ENCODE measurements around the gene GLT8D2. TPM values are rescaled to one million over a fixed set of nuclear protein-coding genes. Genes with fewer than 3 reads are reported as not detected.

Gene GLT8D2, protein sequence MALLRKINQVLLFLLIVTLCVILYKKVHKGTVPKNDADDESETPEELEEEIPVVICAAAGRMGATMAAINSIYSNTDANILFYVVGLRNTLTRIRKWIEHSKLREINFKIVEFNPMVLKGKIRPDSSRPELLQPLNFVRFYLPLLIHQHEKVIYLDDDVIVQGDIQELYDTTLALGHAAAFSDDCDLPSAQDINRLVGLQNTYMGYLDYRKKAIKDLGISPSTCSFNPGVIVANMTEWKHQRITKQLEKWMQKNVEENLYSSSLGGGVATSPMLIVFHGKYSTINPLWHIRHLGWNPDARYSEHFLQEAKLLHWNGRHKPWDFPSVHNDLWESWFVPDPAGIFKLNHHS
- 40.1 and 47.6 TPM in 2 replicates for total RNA-seq (2014; rRNA removed; shearing (Covaris generic))

DNA sequence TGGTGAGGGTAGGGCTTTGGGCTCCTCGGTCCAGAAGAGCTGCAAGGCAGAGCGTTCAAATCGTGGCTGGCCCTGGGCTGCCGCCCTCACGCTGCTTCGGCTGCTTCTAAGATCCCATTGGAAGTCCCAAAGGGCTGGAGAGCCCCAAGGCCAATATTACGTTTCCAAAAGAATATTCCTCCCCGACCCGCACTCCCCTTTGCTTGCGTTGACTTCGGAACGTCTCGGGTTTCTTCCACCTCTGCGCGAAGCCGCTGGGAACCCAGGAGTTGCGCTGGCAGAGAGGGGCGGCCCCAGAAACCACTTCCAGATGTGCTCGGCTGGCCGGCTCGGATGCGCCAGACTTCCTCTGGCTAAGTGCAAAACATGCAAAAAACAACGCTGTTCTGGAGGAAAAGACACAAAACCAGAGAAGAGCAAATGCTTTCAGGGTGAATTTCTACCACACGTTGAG, at the start of gene GLT8D2:
Gene GLT8D2 (minus strand): TSS at position 285 of the 454 bp plus-strand sequence. CDS start 30,539 bp downstream, outside the sequence.
- Histone ChIP-seq H3K27me3 (replicated peaks) (no peaks in the 10 kb centered on the region), H3K9me3 (replicated peaks) (no peaks in the 10 kb centered on the region), H3K4me1 (replicated peaks) (peaks cover 26% of the 10 kb centered on the region), H3K27ac (peak within 1 kb of the TSS; percentile 50), H3K36me3 (no peaks in the 10 kb centered on the region), H3K4me3 (peak within 1 kb of the TSS; percentile 50)
- peak; percentile 70 to 72 for DNase-seq (ENCODE audit: low read depth in 1 of 2, low spot score in 2 of 2)

DNA sequence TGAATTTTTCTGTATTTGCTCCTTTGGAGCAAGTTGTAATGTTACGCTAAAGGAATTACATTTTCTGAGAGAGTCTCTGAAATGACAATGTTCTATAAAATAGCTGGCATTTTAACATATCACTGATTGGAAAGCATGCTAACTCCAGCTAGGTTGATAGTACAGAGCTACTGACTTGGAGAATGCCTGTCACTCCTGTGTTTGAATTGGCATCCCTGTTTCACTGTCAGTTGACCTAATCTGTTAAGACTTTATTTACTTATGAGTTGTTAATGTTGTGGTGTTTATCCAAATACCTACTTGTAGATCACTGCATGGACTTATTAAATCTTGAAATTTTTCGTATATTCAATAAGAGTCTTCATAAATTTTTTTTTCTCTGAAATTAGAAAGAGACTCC, 48.0 kb upstream of the GLT8D2 start:
- DNase-seq (ENCODE audit: low read depth in 1 of 2, low spot score in 2 of 2) = no peak
- no peak overlapping the region for H3K4me3 ChIP-seq
- H3K9me3 ChIP-seq (replicated peaks) = no peaks in the 10 kb centered on the region
- peaks cover 13% of the 10 kb centered on the region for H3K4me1 ChIP-seq (replicated peaks)
- no peak overlapping the region for H3K27ac ChIP-seq
- peaks cover 74% of the 10 kb centered on the region for H3K36me3 ChIP-seq
- H3K27me3 ChIP-seq (replicated peaks) = no peaks in the 10 kb centered on the region

DNA sequence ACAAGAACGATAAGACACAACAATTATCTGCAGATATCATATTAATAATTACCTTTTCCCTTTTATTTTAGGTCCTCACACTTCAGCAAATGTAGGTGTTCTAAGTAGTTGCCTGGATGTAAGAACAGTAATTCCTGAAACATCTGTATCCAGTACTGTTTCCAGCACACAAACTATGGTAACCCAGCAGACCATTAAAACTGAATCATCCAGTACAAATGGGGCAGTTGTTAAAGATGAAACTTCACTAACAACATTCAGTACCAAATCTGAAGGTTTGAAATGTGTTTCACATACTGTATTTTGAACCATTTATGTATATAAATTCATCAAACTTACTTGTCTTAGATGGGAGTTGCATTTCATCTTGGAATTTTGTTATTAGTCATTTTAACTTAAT, 45.3 kb upstream of the GLT8D2 start:
- H3K4me1 ChIP-seq (replicated peaks) = peaks cover 13% of the 10 kb centered on the region
- H3K27ac ChIP-seq = no peak overlapping the region
- no peaks in the 10 kb centered on the region for H3K9me3 ChIP-seq (replicated peaks)
- H3K36me3 ChIP-seq = peaks cover 74% of the 10 kb centered on the region
- no peaks in the 10 kb centered on the region for H3K27me3 ChIP-seq (replicated peaks)
- DNase-seq (ENCODE audit: low read depth in 1 of 2, low spot score in 2 of 2) = no peak
- H3K4me3 ChIP-seq = no peak overlapping the region

DNA sequence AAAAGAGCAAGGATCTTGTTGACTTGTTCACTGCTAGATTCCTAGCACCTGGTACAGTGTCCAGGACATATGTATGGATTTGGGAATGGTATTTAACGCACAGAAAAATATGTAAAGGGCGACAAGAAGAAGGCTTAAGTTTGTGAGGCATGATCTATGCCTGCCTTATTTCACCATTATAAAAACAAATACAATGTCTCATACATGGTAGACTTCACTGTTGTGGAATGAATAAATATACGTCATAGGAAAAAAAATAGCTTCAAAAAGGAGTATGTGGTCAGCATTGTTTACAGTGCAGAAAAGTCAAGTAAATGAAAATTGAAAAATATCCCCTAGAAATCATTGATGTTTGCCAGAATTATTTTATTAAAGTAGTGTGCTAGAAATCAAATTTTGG, 44.3 kb upstream of the GLT8D2 start:
- H3K27ac ChIP-seq = peak overlapping the region; percentile 54
- H3K27me3 ChIP-seq (replicated peaks) = no peaks in the 10 kb centered on the region
- DNase-seq (ENCODE audit: low read depth in 1 of 2, low spot score in 2 of 2) = peak in 1 of 2 experiments; percentile 54

DNA sequence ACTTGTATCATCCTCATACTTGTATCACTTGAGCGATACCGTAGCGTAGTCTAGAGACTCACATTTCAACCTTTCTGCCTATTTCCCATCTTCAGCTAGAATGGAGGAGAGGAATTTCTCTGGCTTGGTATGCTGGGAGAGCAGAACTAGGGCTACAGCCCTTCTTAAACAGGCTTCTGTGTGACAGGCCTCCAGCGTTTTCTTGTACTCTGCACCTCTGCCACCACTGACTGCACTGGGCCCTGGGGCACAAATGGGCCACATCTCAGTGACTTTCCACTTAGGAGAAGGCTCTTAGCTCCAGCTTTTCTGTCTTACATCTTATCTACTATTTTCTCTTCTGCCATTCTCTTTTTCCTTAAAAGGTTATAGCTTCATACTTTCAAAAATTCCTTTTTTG, 41.1 kb upstream of the GLT8D2 start:
- Histone ChIP-seq H3K36me3 (peaks cover 68% of the 10 kb centered on the region), H3K4me1 (replicated peaks) (peaks cover 13% of the 10 kb centered on the region), H3K9me3 (replicated peaks) (no peaks in the 10 kb centered on the region), H3K27me3 (replicated peaks) (no peaks in the 10 kb centered on the region), H3K27ac (no peak overlapping the region), H3K4me3 (no peak overlapping the region)
- no peak for DNase-seq (ENCODE audit: low read depth in 1 of 2, low spot score in 2 of 2)

More for the DNA sequence above, 44.3 kb upstream of the GLT8D2 start:
- Histone ChIP-seq H3K36me3 (peaks cover 76% of the 10 kb centered on the region), H3K4me1 (replicated peaks) (peaks cover 13% of the 10 kb centered on the region), H3K9me3 (replicated peaks) (no peaks in the 10 kb centered on the region), H3K4me3 (no peak overlapping the region)

DNA sequence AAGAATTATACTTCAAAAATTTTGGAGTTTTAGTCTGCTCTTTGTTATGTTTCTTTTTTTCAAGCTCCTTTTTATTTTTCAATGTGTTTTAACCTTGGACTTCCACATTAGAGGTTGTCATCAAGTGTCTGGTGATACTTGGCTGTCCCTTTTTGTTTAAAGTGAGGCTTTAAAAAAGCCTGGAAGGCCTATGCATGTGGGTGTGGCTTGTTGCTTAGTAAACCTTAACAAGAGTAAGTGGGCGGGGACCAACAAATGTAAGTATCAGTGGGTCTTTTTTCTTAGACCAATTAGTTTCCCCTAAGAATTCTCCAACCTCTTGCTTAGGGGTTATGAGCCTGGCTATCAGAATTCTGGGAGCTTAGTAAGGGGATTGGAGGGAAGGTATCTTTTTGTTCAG, 40.7 kb upstream of the GLT8D2 start:
- no peak for DNase-seq (ENCODE audit: low read depth in 1 of 2, low spot score in 2 of 2)
- Histone ChIP-seq H3K27me3 (replicated peaks) (no peaks in the 10 kb centered on the region), H3K9me3 (replicated peaks) (no peaks in the 10 kb centered on the region), H3K36me3 (peaks cover 68% of the 10 kb centered on the region), H3K4me1 (replicated peaks) (peaks cover 13% of the 10 kb centered on the region), H3K27ac (no peak overlapping the region), H3K4me3 (no peak overlapping the region)

DNA sequence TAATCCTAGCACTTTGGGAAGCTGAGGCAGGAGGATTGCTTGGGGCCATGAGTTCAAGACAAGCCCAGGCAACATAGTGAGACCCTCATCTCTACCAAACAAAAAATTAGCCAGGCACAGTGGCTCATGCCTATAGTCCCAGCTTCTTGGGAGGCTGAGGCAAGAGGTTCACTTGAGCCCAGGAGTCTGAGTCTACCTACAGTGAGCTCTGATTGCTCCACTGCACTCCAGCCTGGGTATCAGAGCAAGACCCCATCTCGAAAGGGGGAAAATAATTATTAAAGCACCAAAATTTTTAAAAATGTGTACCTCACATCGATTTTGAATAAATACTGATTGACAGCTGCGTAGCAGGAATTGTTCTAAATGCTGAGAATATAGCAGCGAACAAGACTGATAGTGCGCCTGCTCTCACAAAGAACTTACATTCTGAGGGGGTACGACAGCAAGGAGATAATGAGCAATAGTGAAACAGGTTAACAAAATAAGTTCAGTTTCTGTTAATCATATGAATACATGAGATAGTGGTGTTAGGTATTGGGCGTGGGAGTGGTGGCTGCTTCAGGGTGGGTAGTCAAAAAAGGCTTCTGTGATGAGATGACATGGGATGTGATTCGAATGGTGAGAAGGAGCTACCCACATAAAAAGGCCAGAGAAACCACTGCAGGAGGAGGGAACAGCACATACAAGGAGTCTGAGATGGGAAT, 33.9 kb upstream of the GLT8D2 start:
- DNase-seq (ENCODE audit: low read depth in 1 of 2, low spot score in 2 of 2) = no peak
- no peaks in the 10 kb centered on the region for H3K9me3 ChIP-seq (replicated peaks)
- H3K4me1 ChIP-seq (replicated peaks) = no peaks in the 10 kb centered on the region
- H3K4me3 ChIP-seq = no peak overlapping the region
- no peak overlapping the region for H3K27ac ChIP-seq
- H3K27me3 ChIP-seq (replicated peaks) = no peaks in the 10 kb centered on the region
- H3K36me3 ChIP-seq = peaks cover 64% of the 10 kb centered on the region

DNA sequence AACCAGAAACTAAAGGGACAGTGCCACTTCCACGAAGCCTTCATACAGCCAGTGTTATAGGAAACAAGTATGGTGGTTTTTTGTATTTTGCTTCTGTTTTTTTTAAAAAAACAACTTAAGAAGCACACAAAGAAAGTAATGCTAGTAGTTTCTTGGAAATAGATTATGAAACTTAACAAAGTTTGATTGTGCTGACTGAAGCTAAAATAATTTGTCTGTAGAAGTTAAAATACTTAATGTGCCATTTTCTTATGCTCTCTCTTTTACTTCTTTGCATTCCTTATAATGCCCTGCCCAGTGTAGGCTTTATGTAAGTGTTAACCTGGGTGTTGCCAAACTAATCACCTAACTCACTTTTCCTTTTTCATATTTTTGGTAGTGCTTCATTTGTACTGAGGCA, 30.8 kb upstream of the GLT8D2 start:
- no peaks in the 10 kb centered on the region for H3K4me1 ChIP-seq (replicated peaks)
- no peaks in the 10 kb centered on the region for H3K9me3 ChIP-seq (replicated peaks)
- no peaks in the 10 kb centered on the region for H3K27me3 ChIP-seq (replicated peaks)
- no peak overlapping the region for H3K27ac ChIP-seq
- H3K4me3 ChIP-seq = no peak overlapping the region
- DNase-seq (ENCODE audit: low read depth in 1 of 2, low spot score in 2 of 2) = no peak
- H3K36me3 ChIP-seq = peaks cover 63% of the 10 kb centered on the region

DNA sequence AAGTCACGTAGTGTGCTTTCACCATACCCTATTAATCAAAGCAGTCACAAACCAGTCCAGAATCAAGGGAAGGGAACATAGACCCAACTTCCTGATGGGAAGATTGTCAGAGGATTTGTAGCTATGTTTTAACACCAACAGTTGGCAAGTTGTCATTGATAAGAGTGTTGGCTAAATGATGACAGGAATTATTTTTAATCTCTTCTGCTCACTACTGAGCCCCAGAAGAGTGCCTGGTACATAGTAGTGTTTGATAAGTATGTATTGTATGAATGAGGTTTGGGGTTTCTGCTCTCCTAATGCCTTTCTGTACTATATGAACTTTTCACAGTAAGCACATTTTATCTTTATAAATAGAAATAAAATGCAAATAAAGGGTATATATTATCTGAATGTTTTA, 29.0 kb upstream of the GLT8D2 start:
- Histone ChIP-seq H3K9me3 (replicated peaks) (no peaks in the 10 kb centered on the region), H3K4me1 (replicated peaks) (no peaks in the 10 kb centered on the region), H3K36me3 (peaks cover 63% of the 10 kb centered on the region), H3K27ac (no peak overlapping the region), H3K27me3 (replicated peaks) (no peaks in the 10 kb centered on the region), H3K4me3 (no peak overlapping the region)
- DNase-seq (ENCODE audit: low read depth in 1 of 2, low spot score in 2 of 2) = no peak

DNA sequence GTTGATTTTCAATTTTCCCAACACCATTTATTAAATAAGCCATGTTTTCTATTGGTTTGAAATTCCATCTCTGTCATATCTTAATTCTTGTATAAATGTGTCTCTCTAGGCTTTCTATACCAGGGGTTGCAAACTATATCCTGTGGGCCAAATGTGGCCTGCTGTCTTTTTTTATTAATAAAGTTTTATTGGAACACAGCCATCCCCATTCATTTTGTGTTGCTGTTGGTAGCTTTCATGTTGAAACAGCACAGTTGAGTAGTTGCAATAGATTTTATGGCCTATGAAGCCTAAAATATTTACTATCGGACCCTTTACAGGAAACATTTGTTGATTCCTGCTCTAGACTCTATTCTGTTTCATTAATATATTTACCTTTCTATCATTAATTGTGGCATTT, 23.7 kb upstream of the GLT8D2 start:
- DNase-seq (ENCODE audit: low read depth in 1 of 2, low spot score in 2 of 2) = no peak

DNA sequence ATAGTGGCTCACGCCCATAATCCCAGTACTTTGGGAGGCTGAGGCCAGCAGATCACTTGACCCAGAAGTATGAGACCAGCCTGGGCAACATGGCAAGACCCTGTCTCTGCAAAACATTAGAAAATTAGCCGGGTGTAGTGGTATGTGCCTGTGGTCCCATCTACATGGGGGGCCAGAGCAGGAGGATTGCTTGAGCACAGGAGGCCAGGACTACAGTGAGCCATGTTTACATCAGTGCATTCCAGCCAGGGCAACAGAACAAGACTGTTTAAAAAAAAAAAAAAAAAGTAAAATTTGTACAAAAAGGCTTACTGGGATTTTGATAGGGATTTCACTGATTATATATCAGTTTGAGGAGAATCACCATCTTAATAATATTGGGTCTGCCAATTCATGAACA, 22.1 kb upstream of the GLT8D2 start:
- Histone ChIP-seq H3K4me3 (no peak overlapping the region), H3K4me1 (replicated peaks) (peaks cover 9% of the 10 kb centered on the region), H3K9me3 (replicated peaks) (no peaks in the 10 kb centered on the region), H3K27me3 (replicated peaks) (no peaks in the 10 kb centered on the region), H3K36me3 (peaks cover 63% of the 10 kb centered on the region), H3K27ac (no peak overlapping the region)
- peak; percentile 27 to 61 for DNase-seq (ENCODE audit: low read depth in 1 of 2, low spot score in 2 of 2)

More for the DNA sequence above, 23.7 kb upstream of the GLT8D2 start:
- Histone ChIP-seq H3K27ac (no peak overlapping the region), H3K36me3 (peaks cover 55% of the 10 kb centered on the region), H3K9me3 (replicated peaks) (no peaks in the 10 kb centered on the region), H3K4me1 (replicated peaks) (peaks cover 9% of the 10 kb centered on the region), H3K27me3 (replicated peaks) (no peaks in the 10 kb centered on the region), H3K4me3 (no peak overlapping the region)

DNA sequence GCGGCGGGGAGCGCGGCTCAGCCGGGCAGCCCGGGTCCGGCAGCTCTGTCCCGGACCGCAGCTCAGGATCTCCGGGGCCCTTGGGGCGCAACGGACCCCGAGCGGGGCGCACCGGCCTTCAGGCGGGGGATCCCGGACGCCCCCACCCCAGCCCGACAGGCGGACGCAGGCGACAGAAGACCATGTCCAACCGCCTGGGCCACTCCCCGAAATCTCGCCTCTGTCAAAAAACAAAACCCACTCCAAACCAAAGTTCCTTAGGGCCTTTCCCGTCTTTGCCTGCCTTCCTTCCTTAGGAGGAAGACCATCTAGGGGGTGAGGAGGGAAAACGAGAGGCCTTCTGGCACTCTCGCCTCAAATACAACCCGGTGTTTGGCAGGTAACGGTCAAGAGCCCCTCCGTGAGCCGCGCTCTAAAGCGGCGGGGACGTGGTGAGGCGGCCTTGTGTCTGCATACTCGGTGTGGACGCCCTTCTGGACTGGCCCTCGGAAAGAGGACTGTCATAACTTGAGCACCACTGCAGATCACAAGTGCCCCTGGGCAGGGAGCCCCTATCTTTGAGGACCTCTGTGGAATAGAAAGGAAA, 14.9 kb upstream of the GLT8D2 start:
- Histone ChIP-seq H3K36me3 (peaks cover 33% of the 10 kb centered on the region), H3K4me3 (peak overlapping the region; percentile 79), H3K27ac (peak overlapping the region; percentile 2), H3K27me3 (replicated peaks) (no peaks in the 10 kb centered on the region), H3K4me1 (replicated peaks) (peaks cover 14% of the 10 kb centered on the region), H3K9me3 (replicated peaks) (no peaks in the 10 kb centered on the region)
- DNase-seq (ENCODE audit: low read depth in 1 of 2, low spot score in 2 of 2) = peak in 1 of 2 experiments; percentile 36

DNA sequence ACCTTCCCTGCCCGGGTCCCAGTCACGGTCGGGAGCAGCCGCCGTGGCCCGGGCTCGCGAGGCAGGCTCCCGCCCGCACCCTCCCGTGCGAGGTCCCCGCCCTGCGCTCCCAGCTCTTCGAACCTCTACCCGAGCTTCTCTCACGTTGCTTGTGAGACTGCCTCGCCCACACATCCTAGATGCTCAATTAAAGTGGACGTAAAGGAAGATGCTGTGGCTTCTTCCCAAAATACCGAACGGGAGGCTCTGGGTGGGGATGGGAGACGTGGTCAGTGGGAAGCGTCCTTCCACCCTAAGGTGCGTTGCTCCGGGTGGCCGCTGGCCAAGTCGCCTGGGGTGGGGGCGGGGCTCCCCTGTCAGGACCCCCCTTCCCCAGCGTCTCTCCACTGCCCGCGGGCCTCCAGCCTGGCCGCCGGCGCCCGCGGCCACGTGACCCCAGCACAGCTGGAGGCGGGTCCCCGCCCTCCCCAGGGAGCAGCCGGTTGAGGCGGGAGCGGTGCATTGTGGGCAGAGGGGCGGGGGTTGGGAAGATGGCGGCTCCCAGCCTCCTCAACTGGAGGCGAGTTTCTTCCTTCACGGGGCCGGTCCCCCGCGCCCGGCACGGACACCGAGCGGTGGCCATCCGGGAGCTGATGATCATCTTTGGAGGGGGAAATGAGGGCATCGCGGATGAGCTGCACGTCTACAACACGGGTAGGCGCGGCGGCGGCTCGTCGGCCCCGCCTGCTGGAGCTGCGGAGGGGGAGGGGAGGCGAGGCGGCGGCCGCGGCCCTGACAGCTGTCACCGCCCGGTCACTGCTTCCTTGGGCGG, 14.2 kb upstream of the GLT8D2 start, which contains the start of gene HCFC2:
Gene HCFC2 (plus strand): TSS at position 501 of the 811 bp plus-strand sequence. CDS start 30 bp downstream, at position 531.
- H3K4me1 ChIP-seq (replicated peaks) = peaks cover 16% of the 10 kb centered on the region
- H3K36me3 ChIP-seq = peaks cover 29% of the 10 kb centered on the region
- no peaks in the 10 kb centered on the region for H3K27me3 ChIP-seq (replicated peaks)
- peak within 1 kb of the TSS; percentile 42 for H3K27ac ChIP-seq
- peak within 1 kb of the TSS; percentile 79 for H3K4me3 ChIP-seq
- no peaks in the 10 kb centered on the region for H3K9me3 ChIP-seq (replicated peaks)
- peak; percentile 94 to 96 for DNase-seq (ENCODE audit: low read depth in 1 of 2, low spot score in 2 of 2)

Measured in SJSA1 (cell line).